Islet of Langerhans (tissue), 1 donor: Measurements from ENCODE around the gene GFPT2.

Experiments used
- FAIRE-seq: peaks from one replicate; lab custom pipeline; 2011; peaks lifted over from hg19 to GRCh38; lab: Jason Lieb, UNC

The GFPT2 gene

DNA sequence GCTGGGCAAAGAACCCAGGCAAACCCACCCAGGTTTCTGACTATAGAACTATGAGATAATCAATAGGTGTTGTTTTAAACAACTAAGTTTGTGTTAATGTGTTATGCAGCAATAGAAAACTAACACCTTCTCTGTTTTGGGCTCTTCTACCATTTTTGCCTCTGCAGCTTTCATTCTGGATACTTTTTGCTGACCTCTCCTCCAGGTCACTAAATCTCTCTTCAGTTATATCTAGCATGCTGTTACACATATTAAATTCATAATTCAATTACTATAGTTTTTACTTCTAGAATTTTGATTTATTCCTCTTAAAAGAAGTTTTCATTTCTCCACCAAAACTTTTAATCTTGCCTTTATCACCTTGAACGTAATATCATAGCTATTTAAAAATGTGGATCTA, 78.4 kb downstream of the GFPT2 start:
- no peak for FAIRE-seq

DNA sequence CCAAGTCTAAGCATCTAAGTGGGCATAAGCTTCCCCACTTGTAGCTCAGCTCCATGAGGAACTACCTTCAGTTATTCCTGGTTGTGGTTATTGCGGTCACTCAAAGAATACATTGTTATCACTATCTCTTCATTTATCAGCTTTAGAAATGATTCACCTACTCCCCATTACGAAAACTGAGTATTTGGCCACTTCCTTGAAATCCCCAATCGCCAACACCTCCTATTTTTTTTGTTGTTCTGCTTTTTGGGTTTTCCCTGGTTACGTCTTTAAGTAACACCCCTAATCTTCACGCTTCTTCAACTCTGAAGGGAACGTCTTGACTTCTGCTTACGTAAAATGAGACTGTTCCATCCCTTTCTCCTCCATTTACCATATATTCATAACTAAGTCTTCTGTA, 81.9 kb downstream of the GFPT2 start:
- FAIRE-seq: no peak

DNA sequence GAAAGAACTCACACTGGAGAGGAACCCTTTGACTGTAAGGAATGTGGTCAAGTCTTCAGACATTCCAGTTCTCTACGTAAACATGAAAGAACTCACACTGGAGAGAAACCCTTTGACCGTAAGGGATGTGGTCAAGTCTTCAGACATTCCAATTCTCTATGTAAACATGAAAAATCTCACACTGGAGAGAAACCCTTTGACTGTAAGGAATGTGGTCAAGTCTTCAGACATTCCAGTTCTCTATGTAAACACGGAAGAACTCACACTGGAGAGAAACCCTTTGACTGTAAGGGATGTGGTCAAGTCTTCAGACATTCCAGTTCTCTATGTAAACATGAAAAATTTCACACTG, 93.9 kb downstream of the GFPT2 start:
- FAIRE-seq: no peak

DNA sequence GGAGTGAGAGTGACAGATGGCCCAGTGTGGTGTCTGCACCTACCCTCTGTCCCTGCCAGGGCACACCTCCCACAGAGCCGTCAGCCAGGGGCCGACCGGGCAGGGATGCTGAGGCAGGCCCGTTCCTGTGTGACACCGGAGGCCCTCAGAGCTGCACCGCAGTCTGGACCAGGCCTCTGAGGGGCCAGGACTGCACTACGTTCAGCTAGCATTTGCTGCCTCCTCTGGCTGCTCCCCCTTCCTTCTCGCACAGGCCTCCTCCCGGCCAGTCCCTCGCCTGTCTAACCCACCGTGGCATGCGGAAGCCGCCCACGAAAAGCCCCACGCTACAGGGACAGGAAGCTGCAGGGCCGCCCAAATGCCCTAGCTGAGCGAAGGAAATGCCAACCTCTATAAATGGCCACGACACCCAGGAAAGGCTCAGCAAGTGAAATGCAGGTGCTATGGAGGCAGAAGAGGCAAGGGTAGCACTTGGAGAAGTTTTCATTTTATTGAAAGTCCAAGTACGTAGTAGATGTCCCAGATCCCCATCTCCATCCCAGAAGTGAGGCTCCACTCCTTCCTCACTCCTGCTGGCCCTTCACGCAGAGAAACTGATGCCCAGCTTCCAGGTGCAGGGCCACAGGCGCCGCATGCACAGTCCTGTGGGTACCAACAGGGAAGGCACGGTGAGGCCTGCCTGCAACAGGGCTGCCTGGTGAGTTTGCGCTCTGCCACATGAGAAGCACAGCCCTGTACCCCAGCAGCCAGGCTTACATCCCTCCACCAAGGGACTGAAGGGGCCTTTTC, 99.9 kb downstream of the GFPT2 start:
- no peak for FAIRE-seq

DNA sequence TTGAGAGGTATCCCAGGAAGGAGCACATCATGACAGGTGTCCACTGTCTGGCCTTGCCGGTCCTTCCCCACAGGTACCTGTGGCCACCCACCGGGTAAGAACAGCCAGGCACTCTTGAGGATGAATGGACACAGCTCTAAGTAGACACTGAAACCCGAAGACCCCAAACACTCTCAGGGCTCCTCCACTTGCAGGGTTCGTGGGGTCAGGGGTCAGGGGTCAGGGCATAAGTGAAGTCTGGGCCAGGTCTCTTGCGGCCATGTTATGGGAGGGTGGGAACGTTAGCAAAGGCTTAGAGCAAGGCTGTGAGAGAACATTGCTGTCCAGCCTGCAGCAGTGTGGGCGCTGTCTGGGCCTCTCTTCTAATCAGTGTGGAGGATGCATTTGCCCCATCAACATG, 101.2 kb downstream of the GFPT2 start:
- FAIRE-seq: no peak

DNA sequence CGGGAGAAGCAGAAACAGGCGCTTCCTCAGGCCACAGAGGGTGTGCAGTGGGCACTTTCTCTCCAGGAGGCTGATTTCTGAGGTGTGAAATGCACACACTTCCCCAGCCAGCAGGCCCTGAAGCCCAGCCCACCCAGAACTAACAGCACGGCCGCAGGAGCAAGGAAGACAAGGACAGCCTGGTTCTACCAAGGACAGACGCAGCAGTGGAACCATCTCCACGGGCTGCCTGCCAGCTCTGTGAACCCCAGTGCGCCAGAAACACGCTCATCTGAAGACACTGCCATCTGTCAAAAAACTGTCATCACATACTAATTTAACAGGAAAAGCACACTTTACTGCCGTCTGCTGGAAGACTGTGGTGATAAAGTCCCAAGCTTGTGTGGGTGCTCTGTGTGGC, 102.0 kb downstream of the GFPT2 start:
- no peak for FAIRE-seq
